GM23248 (cell line): ENCODE data around the gene PLA2R1. TPM values are rescaled to one million over a fixed set of nuclear protein-coding genes. Genes with fewer than 3 reads are reported as not detected.

Experiments used
- DNase-seq: peaks from one replicate; pipeline ENCODE4 v3.0.0-alpha.2; 2015
- H2AFZ ChIP-seq: fragments of 200-600 bp; sonication (generic); 2 replicates; pipeline ENCODE4 v1.6.1; 2016; ENCODE audit warnings: antibody characterized with exemption
- H3F3A ChIP-seq: fragments of 200-600 bp; sonication (generic); 2 replicates; pipeline ENCODE4 v1.6.1; 2016; ENCODE audit warnings: mild to moderate bottlenecking, antibody characterized with exemption, mixed run types; ENCODE audit not compliant: insufficient read depth
- H3K27ac ChIP-seq: fragments of 200-600 bp; sonication (generic); 2 replicates; pipeline ENCODE4 v1.5.1; 2016; ENCODE audit warnings: mild to moderate bottlenecking
- H3K27me3 ChIP-seq: fragments of 200-600 bp; sonication (generic); replicated peaks from 2 replicates; pipeline ENCODE4 v1.6.1; 2016; ENCODE audit warnings: mild to moderate bottlenecking; ENCODE audit not compliant: insufficient read depth
- H3K36me3 ChIP-seq: fragments of 200-600 bp; sonication (generic); 2 replicates; pipeline ENCODE4 v1.6.1; 2016; ENCODE audit warnings: low read depth, mild to moderate bottlenecking
- H3K4me1 ChIP-seq: fragments of 200-600 bp; sonication (generic); 2 replicates; pipeline ENCODE4 v1.6.1; 2016; ENCODE audit warnings: mild to moderate bottlenecking; ENCODE audit not compliant: insufficient read depth
- H3K4me2 ChIP-seq: fragments of 200-600 bp; sonication (generic); one replicate; pipeline ENCODE4 v1.6.1; 2016; ENCODE audit warnings: mild to moderate bottlenecking; ENCODE audit not compliant: unreplicated experiment
- H3K4me3 ChIP-seq: fragments of 200-600 bp; sonication (generic); 2 replicates; pipeline ENCODE4 v1.5.1; 2016; ENCODE audit warnings: mild to moderate bottlenecking
- H3K79me2 ChIP-seq: fragments of 200-600 bp; sonication (generic); 2 replicates; pipeline ENCODE4 v1.6.1; 2016; ENCODE audit warnings: mild to moderate bottlenecking; ENCODE audit not compliant: insufficient read depth
- H3K9ac ChIP-seq: fragments of 200-600 bp; sonication (generic); 2 replicates; pipeline ENCODE4 v1.6.1; 2016; ENCODE audit warnings: mild to moderate bottlenecking
- H3K9me2 ChIP-seq: fragments of 200-600 bp; sonication (generic); 2 replicates; pipeline ENCODE4 v1.6.1; 2016; ENCODE audit warnings: mixed run types, mild to moderate bottlenecking, moderate library complexity; ENCODE audit not compliant: insufficient read depth
- H3K9me3 ChIP-seq: fragments of 200-600 bp; sonication (generic); one replicate; pipeline ENCODE4 v1.6.1; 2017; ENCODE audit warnings: low read depth
- H4K20me1 ChIP-seq: fragments of 200-600 bp; sonication (generic); 2 replicates; pipeline ENCODE4 v1.6.0; 2016; ENCODE audit not compliant: insufficient read depth
- EZH2 ChIP-seq: fragments of 200-600 bp; sonication (generic); IDR thresholded peaks from 2 replicates; pipeline ENCODE4 v1.6.1; 2018; ENCODE audit warnings: antibody characterized with exemption, mild to moderate bottlenecking; ENCODE audit not compliant: insufficient read depth, poor library complexity, severe bottlenecking
- EZH2phosphoT487 ChIP-seq: fragments of 200-600 bp; sonication (generic); IDR thresholded peaks from 2 replicates; pipeline ENCODE4 v1.6.1; 2018; ENCODE audit warnings: antibody characterized with exemption, moderate library complexity, mild to moderate bottlenecking, low read depth; ENCODE audit not compliant: insufficient read depth
- WGBS, 2 experiments: methylation state at CpG; one replicate each; pipeline ENCODE4 v1.1.6; 2015 to 2017; ENCODE audit warnings: low lambda C conversion rate in 2 of 2, low coverage in 1 of 2; ENCODE audit errors: missing lambda C conversion rate in 2 of 2; 5-methylcytosine and 5-hydroxymethylcytosine counted together
- in situ Hi-C: fragments of 300-500 bp; cut with MboI; formaldehyde crosslinking; loops from 2 replicates; pipeline ENCODE4 v1.15.0; 2020
- polyA plus RNA-seq: library from polyadenylated mRNA; unstranded; fragments of >200 nt; fragmentation: Nextera tagmentation; extraction: Ambion mirVana; gene quantifications from 2 replicates; pipeline ENCODE4 v1.2.1, GENCODE V29; 2016
- total RNA-seq: library from RNA; depleted of rRNA; stranded (reverse); fragments of >200 nt; shearing (Covaris generic); gene quantifications from 2 replicates; pipeline ENCODE4 v1.2.3, GENCODE V29; 2014

Gene PLA2R1
- total and polyA plus RNA-seq, 2 experiments from 2014 or later = 8.9 to 16.0 TPM

DNA sequence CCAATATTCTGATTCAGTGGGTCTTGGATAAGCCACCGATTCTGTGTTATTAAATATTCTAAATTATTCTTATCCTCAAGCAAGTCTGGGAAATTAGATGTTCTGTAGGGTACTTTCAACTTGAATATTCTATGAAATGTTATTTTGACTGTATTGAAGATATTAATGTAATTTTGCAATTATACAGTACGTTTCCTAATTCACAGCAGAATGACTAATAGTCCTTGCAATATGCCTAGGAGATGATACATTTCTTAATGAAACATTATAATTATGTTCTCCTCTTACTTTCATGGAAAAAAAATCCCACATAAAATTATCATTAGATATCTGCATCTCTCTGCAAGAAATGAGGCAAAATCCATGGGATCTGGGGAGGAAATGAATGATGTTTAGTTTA is 46.2 kb upstream of the PLA2R1 start:
- 45 to 50% methylated on average over 2 of the region's 2 CpGs for WGBS, 2 experiments
- Histone ChIP-seq H3F3A (no peaks in the 10 kb centered on the region), H4K20me1 (no peaks in the 10 kb centered on the region), H2AFZ (no peak overlapping the region), H3K9ac (no peak overlapping the region), H3K4me3 (no peak overlapping the region), H3K4me1 (no peaks in the 10 kb centered on the region), H3K36me3 (no peaks in the 10 kb centered on the region), H3K27ac (no peak overlapping the region), H3K9me3 (no peaks in the 10 kb centered on the region), H3K4me2 (no peak overlapping the region), H3K9me2 (no peaks in the 10 kb centered on the region), H3K79me2 (no peaks in the 10 kb centered on the region), H3K27me3 (no peaks in the 10 kb centered on the region)
- no peak for DNase-seq
- TF ChIP-seq EZH2 = no peak
- TF ChIP-seq EZH2phosphoT487 = no peak
- in situ Hi-C loops = loop anchor here (10.0 to 25.0 kb wide), 2 partner anchors 154 to 886 kb away; no protein-coding TSS in a partner anchor

DNA sequence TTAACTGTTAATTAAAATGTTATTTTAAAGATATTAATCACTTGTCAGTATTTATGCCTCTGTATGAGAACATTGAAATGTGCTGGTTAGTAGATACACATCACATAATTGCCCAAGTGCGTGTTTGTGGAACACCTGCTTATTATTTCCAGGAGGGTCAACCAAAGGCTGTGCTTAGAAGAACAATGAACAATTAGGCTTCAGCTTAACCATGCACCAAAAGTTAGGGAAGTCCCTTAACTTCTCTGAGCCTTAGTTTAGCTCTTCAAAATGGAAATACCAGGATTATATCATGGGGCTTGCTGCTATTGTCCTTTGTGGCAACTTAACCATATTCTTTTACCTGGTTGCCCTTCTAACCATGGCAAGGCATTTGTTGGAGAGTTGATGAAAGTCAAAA is 43.0 kb upstream of the PLA2R1 start:
- 97% methylated on average over 1 of the region's 1 CpG for WGBS, 2 experiments
- Histone ChIP-seq H3K27ac (no peak overlapping the region), H3K27me3 (no peaks in the 10 kb centered on the region), H4K20me1 (no peaks in the 10 kb centered on the region), H3K4me2 (no peak overlapping the region), H2AFZ (no peak overlapping the region), H3K4me3 (no peak overlapping the region), H3K4me1 (no peaks in the 10 kb centered on the region), H3K9ac (no peak overlapping the region), H3F3A (no peaks in the 10 kb centered on the region), H3K36me3 (no peaks in the 10 kb centered on the region), H3K9me2 (no peaks in the 10 kb centered on the region), H3K79me2 (no peaks in the 10 kb centered on the region), H3K9me3 (no peaks in the 10 kb centered on the region)
- no peak for DNase-seq
- in situ Hi-C loops = loop anchor here (10.0 to 25.0 kb wide), 2 partner anchors 157 to 889 kb away; no protein-coding TSS in a partner anchor
- no peak for TF ChIP-seq EZH2
- TF ChIP-seq EZH2phosphoT487 = no peak

DNA sequence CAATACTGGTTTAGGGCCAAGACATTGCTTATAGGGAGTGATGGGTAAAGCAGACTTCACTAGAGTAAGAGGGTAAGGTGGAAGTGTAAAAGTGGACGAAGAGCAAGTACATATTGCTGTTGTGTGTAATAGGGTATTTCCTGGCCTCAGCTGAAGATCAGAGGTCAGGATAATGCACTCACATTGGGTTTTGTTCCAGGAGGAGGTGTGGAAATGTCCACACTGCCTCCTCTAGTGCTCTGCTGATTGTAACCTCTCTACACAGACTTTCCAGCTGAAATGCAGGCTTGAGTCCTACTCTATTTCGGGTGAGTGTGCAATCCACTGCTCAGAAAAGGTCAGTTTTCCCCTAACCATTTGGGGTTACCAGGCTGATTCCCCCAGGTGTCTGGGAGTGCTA is 41.7 kb upstream of the PLA2R1 start:
- Histone ChIP-seq H4K20me1 (no peaks in the 10 kb centered on the region), H3K79me2 (no peaks in the 10 kb centered on the region), H3K4me1 (no peaks in the 10 kb centered on the region), H3K27me3 (no peaks in the 10 kb centered on the region), H3K4me2 (no peak overlapping the region), H3K9me2 (no peaks in the 10 kb centered on the region), H3K27ac (no peak overlapping the region), H3K4me3 (no peak overlapping the region), H3F3A (no peaks in the 10 kb centered on the region), H2AFZ (no peak overlapping the region), H3K36me3 (no peaks in the 10 kb centered on the region), H3K9me3 (no peaks in the 10 kb centered on the region), H3K9ac (no peak overlapping the region)
- DNase-seq = no peak
- WGBS, 2 experiments = 39 to 50% methylated on average over 2 of the region's 2 CpGs
- in situ Hi-C loops = loop anchor here (10.0 to 25.0 kb wide), 2 partner anchors 158 to 891 kb away; no protein-coding TSS in a partner anchor
- TF ChIP-seq EZH2phosphoT487 (no peak), EZH2 (no peak)

DNA sequence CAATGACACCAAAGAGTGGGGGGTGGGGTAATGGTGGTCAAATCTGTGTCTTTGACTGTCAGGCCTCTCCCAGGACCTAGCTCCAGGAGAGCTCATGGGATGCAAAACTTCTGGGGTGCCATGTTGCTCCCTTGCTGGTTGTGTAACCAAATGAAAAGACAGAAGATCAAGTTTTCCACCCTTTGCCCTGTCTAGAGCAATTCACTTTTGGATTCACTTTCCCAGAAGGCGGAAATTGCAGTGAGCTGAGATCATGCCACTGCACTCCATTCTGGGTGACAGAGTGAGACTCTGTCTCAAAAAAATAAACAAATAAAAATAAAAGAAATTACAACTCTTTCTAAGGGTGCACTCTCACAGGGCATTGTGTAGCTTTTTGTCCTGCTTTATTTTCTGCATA is 34.9 kb upstream of the PLA2R1 start:
- 89 to 100% methylated on average over 1 of the region's 1 CpG for WGBS, 2 experiments
- H3K9me2 ChIP-seq = no peaks in the 10 kb centered on the region

DNA sequence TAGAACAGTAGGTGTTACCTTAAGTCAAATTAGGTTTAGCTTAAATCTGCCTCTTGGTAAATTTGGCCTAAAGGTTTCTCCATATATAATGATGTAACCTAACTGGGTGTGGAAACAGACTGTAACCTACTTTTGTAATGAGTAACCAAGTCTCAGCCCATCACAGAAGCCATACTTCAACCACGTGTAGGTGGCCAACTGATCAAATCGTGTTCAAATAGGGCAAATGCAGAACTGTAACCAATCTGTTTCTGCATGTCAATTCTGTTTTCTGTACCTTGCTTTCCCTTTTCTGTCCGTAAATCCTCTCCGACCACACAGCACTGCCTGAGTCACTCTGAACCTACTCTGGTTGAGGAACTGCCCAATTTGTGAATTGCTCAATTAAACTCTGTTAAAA is 34.0 kb upstream of the PLA2R1 start:
- DNase-seq = peak; percentile 43
- no peaks in the 10 kb centered on the region for H3K27me3 ChIP-seq
- H3K36me3 ChIP-seq = no peaks in the 10 kb centered on the region
- H3K9me3 ChIP-seq = no peaks in the 10 kb centered on the region
- H2AFZ ChIP-seq = no peak overlapping the region
- no peaks in the 10 kb centered on the region for H3K9me2 ChIP-seq
- H3K27ac ChIP-seq = no peak overlapping the region
- H3K4me3 ChIP-seq = no peak overlapping the region
- no peak overlapping the region for H3K4me2 ChIP-seq
- no peak for TF ChIP-seq EZH2phosphoT487
- no peak for TF ChIP-seq EZH2
- in situ Hi-C loops = no loop called here
- H4K20me1 ChIP-seq = no peaks in the 10 kb centered on the region
- 75 to 90% methylated on average over 4 of the region's 4 CpGs for WGBS, 2 experiments
- peaks cover 5% of the 10 kb centered on the region for H3K4me1 ChIP-seq
- H3F3A ChIP-seq = peaks cover 5% of the 10 kb centered on the region
- H3K79me2 ChIP-seq = no peaks in the 10 kb centered on the region
- no peak overlapping the region for H3K9ac ChIP-seq

More for the DNA sequence above, 34.9 kb upstream of the PLA2R1 start:
- Histone ChIP-seq H3K27me3 (no peaks in the 10 kb centered on the region), H3K4me3 (no peak overlapping the region), H3K4me2 (no peak overlapping the region), H3K9ac (no peak overlapping the region), H4K20me1 (no peaks in the 10 kb centered on the region), H3K79me2 (no peaks in the 10 kb centered on the region), H3K27ac (no peak overlapping the region), H3K36me3 (no peaks in the 10 kb centered on the region), H3K4me1 (no peaks in the 10 kb centered on the region), H3F3A (no peaks in the 10 kb centered on the region), H2AFZ (no peak overlapping the region), H3K9me3 (no peaks in the 10 kb centered on the region)
- in situ Hi-C loops = no loop called here
- TF ChIP-seq EZH2 (no peak), EZH2phosphoT487 (no peak)
- DNase-seq = no peak
